ENCODE results near the gene MOK. TPM values are rescaled to one million over a fixed set of nuclear protein-coding genes. Genes with fewer than 3 reads are reported as not detected.

Gene MOK
- total RNA-seq, 1 experiment from 2014 or later, result 2.8 TPM

DNA sequence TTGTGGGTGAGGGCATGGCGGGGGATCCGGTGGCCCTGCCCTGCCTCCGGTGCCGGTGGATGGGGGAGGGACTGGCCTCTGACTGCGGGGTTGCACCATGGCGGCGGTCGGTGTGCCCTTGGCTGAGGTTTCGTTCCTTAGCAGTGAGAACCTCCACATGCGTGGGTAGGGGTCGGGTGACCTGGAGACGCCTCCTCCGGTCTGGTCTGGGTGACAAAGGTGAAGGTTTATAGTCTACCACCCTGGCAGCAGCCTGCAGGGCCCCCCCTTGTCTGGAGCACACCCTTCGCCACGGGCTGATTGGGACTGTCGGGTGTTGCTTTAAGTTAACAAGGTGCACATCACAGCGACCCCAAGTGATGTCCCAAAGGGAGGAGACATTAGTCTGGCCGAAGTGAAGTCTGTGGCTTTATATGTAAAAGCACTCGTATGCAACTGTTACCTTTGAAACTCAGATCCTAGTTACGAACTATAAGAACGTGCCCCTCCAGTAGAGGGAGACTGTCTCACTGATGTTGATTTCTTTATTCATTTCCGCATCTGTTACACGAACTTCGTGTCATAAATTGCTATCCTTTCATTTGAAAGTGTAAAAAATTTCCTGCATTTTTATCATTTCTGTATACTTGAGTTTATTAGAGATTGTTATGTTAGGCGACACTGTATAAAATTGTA, 90.8 kb downstream of the MOK start:
- Histone ChIP-seq H4K20me1 (ENCODE audit: control insufficient read depth, insufficient read depth, insufficient read length) (no peaks in the 10 kb centered on the region), H3K27me3 (ENCODE audit: insufficient read depth, low read length) (no peaks in the 10 kb centered on the region), H4K8ac (replicated peaks; ENCODE audit: insufficient read length, low read depth, low read length) (no peak overlapping the region), H3K4ac (ENCODE audit: low read depth, low read length) (no peak overlapping the region), H3T11ph (ENCODE audit: low read length) (no peak overlapping the region), H2AFZ (ENCODE audit: low read length) (no peak overlapping the region), H3K4me1 (ENCODE audit: insufficient read depth, low read length) (no peaks in the 10 kb centered on the region), H3K23ac (ENCODE audit: insufficient read length, low read depth, low read length) (no peak overlapping the region), H3K9me3 (ENCODE audit: control insufficient read depth, low read depth, low read length) (no peaks in the 10 kb centered on the region), H2BK15ac (ENCODE audit: low read depth, low read length) (no peak overlapping the region), H4K5ac (ENCODE audit: insufficient read length, low read depth, low read length) (no peak overlapping the region), H3K4me2 (ENCODE audit: insufficient read depth, insufficient read length, low read length) (no peak overlapping the region), H3K18ac (ENCODE audit: insufficient read length, low read depth, low read length) (no peak overlapping the region), H3K9ac (ENCODE audit: extremely low read depth, insufficient read length, low read length) (no peak overlapping the region), H3K56ac (ENCODE audit: insufficient read length, low read depth, low read length) (no peak overlapping the region), H2AK5ac (ENCODE audit: insufficient read length, low read length) (no peak overlapping the region), H2BK120ac (ENCODE audit: low read depth, low read length, poor library complexity, severe bottlenecking) (no peak overlapping the region), H2BK5ac (ENCODE audit: insufficient read length, low read length) (no peak overlapping the region), H3K23me2 (ENCODE audit: insufficient read length, low read depth, low read length, poor library complexity, severe bottlenecking) (no peaks in the 10 kb centered on the region), H3K27ac (ENCODE audit: insufficient read length, low read depth, low read length) (no peak overlapping the region), H3K79me1 (ENCODE audit: insufficient read depth, low read depth, low read length, poor library complexity, severe bottlenecking) (no peaks in the 10 kb centered on the region), H2BK20ac (ENCODE audit: low read depth, low read length, poor library complexity, severe bottlenecking) (no peak overlapping the region), H3K14ac (ENCODE audit: insufficient read depth, low read length) (0 out of 2 replicates have a peak overlapping the region, but pooled peaks have one; percentile 31), H3K79me2 (ENCODE audit: insufficient read depth, low read length) (no peaks in the 10 kb centered on the region), H4K91ac (ENCODE audit: insufficient read length, low read depth, low read length) (no peak overlapping the region), H2BK12ac (ENCODE audit: insufficient read length, low read depth, low read length) (no peak overlapping the region)
- H3K4me1 Mint-ChIP-seq, result peaks cover 9 to 32% of the 10 kb centered on the region in 2 experiments
- H3K36me3 Mint-ChIP-seq (ENCODE audit: insufficient read depth in 1 of 3, low read depth in 3 of 3), result peaks cover 3 to 8% (median 8%) of the 10 kb centered on the region in 3 experiments; a peak in 6 of 7 replicates
- H3K9me3 Mint-ChIP-seq, result no peaks in the 10 kb centered on the region
- H3K4me3 Mint-ChIP-seq, result no peak overlapping the region
- DNase-seq, result no peak
- H3K27ac Mint-ChIP-seq, result 0 out of 7 replicates have a peak overlapping the region, but pooled peaks of 1 of the 3 experiments have one; percentile 55
- no peaks in the 10 kb centered on the region for H3K27me3 Mint-ChIP-seq (ENCODE audit: low read depth)
- TF ChIP-seq, protein P1, sequence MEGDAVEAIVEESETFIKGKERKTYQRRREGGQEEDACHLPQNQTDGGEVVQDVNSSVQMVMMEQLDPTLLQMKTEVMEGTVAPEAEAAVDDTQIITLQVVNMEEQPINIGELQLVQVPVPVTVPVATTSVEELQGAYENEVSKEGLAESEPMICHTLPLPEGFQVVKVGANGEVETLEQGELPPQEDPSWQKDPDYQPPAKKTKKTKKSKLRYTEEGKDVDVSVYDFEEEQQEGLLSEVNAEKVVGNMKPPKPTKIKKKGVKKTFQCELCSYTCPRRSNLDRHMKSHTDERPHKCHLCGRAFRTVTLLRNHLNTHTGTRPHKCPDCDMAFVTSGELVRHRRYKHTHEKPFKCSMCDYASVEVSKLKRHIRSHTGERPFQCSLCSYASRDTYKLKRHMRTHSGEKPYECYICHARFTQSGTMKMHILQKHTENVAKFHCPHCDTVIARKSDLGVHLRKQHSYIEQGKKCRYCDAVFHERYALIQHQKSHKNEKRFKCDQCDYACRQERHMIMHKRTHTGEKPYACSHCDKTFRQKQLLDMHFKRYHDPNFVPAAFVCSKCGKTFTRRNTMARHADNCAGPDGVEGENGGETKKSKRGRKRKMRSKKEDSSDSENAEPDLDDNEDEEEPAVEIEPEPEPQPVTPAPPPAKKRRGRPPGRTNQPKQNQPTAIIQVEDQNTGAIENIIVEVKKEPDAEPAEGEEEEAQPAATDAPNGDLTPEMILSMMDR (conservative IDR thresholded peaks at IDR 0.05), result peak; percentile 62
- WGBS (ENCODE audit: extremely low coverage, insufficient read length, low lambda C conversion rate), result no CpG with 5 or more reads among the region's 25 CpGs

Data from H9 (cell line).